ENCODE data around the gene TICAM1. TPM values are rescaled to one million over a fixed set of nuclear protein-coding genes. Genes with fewer than 3 reads are reported as not detected.
A peak's percentile ranks its signal among the peaks of the same experiment; 100 is the strongest.

TICAM1 gene
- total RNA-seq, 1 experiment from 2014 or later = 7.0 TPM

GRCh38 chr19:4803736-4804695, 27.5 kb downstream of the TICAM1 start:
- DNase-seq (ENCODE audit: low spot score) = peak; percentile 82
- Histone ChIP-seq H3K9me3 (ENCODE audit: low read depth, low read length, poor library complexity, severe bottlenecking) (no peaks in the 10 kb centered on the region), H3K4me3 (ENCODE audit: low read depth, low read length, poor library complexity, severe bottlenecking) (no peak overlapping the region), H3K27me3 (replicated peaks; ENCODE audit: insufficient read depth, low read depth, low read length, poor library complexity) (no peaks in the 10 kb centered on the region), H3K4me1 (ENCODE audit: insufficient read depth, low read length, poor library complexity, severe bottlenecking) (no peaks in the 10 kb centered on the region), H3K27ac (ENCODE audit: low read depth, low read length, poor library complexity, severe bottlenecking) (no peak overlapping the region), H3K36me3 (ENCODE audit: insufficient read depth, low read length, poor library complexity, severe bottlenecking) (no peaks in the 10 kb centered on the region)
- POLR2A ChIA-PET (ENCODE audit: low non-redundant PET) = no interaction called here
- intact Hi-C loops (cut with micrococcal nuclease; ENCODE audit: unreplicated experiment) = loop anchor here (1.0 kb wide), 1 partner anchor 72 kb away; no protein-coding TSS in a partner anchor
- CTCF ChIA-PET = interaction anchor here (1.0 to 1.3 kb wide), 2 partner anchors 48 to 108 kb away, joined by 3 to 4 read pairs; no protein-coding TSS in a partner anchor
- no peak for TF ChIP-seq EZH2 (IDR thresholded peaks at IDR 0.05; ENCODE audit: borderline replicate concordance, low read depth, low read length, poor library complexity, severe bottlenecking)
- peak; percentile 93 for TF ChIP-seq CTCF (conservative IDR thresholded peaks at IDR 0.05; ENCODE audit: low read depth, low read length)
- BruUV-seq (replicated peaks) = no TSS peak

GRCh38 chr19:4802711-4803110, 28.8 kb downstream of the TICAM1 start:
- Histone ChIP-seq H3K4me3 (ENCODE audit: low read depth, low read length, poor library complexity, severe bottlenecking) (no peak overlapping the region), H3K36me3 (ENCODE audit: insufficient read depth, low read length, poor library complexity, severe bottlenecking) (no peaks in the 10 kb centered on the region), H3K27me3 (replicated peaks; ENCODE audit: insufficient read depth, low read depth, low read length, poor library complexity) (no peaks in the 10 kb centered on the region), H3K27ac (ENCODE audit: low read depth, low read length, poor library complexity, severe bottlenecking) (no peak overlapping the region), H3K9me3 (ENCODE audit: low read depth, low read length, poor library complexity, severe bottlenecking) (no peaks in the 10 kb centered on the region), H3K4me1 (ENCODE audit: insufficient read depth, low read length, poor library complexity, severe bottlenecking) (no peaks in the 10 kb centered on the region)
- no TSS peak for BruUV-seq (replicated peaks)
- no peak for TF ChIP-seq EZH2 (IDR thresholded peaks at IDR 0.05; ENCODE audit: borderline replicate concordance, low read depth, low read length, poor library complexity, severe bottlenecking)
- no peak for TF ChIP-seq CTCF (conservative IDR thresholded peaks at IDR 0.05; ENCODE audit: low read depth, low read length)
- intact Hi-C loops (cut with micrococcal nuclease; ENCODE audit: unreplicated experiment) = no loop called here
- CTCF ChIA-PET = no interaction called here
- no peak for DNase-seq (ENCODE audit: low spot score)
- POLR2A ChIA-PET (ENCODE audit: low non-redundant PET) = no interaction called here

GRCh38 chr19:4801085-4801619, 30.4 kb downstream of the TICAM1 start:
- ChIA-PET CTCF (interaction anchor here (0.7 to 0.8 kb wide), 2 partner anchors 106 to 238 kb away, joined by 4 read pairs; no protein-coding TSS in a partner anchor), POLR2A (ENCODE audit: low non-redundant PET) (no interaction called here)
- intact Hi-C loops (cut with micrococcal nuclease; ENCODE audit: unreplicated experiment) = no loop called here
- no peak for DNase-seq (ENCODE audit: low spot score)
- Histone ChIP-seq H3K27me3 (replicated peaks; ENCODE audit: insufficient read depth, low read depth, low read length, poor library complexity) (no peaks in the 10 kb centered on the region), H3K9me3 (ENCODE audit: low read depth, low read length, poor library complexity, severe bottlenecking) (no peaks in the 10 kb centered on the region), H3K4me3 (ENCODE audit: low read depth, low read length, poor library complexity, severe bottlenecking) (no peak overlapping the region), H3K27ac (ENCODE audit: low read depth, low read length, poor library complexity, severe bottlenecking) (no peak overlapping the region), H3K36me3 (ENCODE audit: insufficient read depth, low read length, poor library complexity, severe bottlenecking) (peaks cover 6% of the 10 kb centered on the region), H3K4me1 (ENCODE audit: insufficient read depth, low read length, poor library complexity, severe bottlenecking) (no peaks in the 10 kb centered on the region)
- no peak for TF ChIP-seq CTCF (conservative IDR thresholded peaks at IDR 0.05; ENCODE audit: low read depth, low read length)
- no peak for TF ChIP-seq EZH2 (IDR thresholded peaks at IDR 0.05; ENCODE audit: borderline replicate concordance, low read depth, low read length, poor library complexity, severe bottlenecking)
- BruUV-seq (replicated peaks) = no TSS peak
